SU-DHL-6 (cell line): Measurements from ENCODE around the gene UPB1.

Experiments
- H2AFZ ChIP-seq: fragments of 200-600 bp; sonication (generic); 2 replicates; pipeline ENCODE4 v1.6.1; 2014; ENCODE audit warnings: low read depth, mild to moderate bottlenecking, moderate library complexity, mixed read lengths, antibody characterized with exemption, low read length; ENCODE audit not compliant: severe bottlenecking
- H3F3A ChIP-seq: fragments of 200-600 bp; shearing (Covaris generic); 2 replicates; pipeline ENCODE4 v1.6.0; 2016; ENCODE audit warnings: antibody characterized with exemption, mild to moderate bottlenecking; ENCODE audit not compliant: insufficient read depth
- H3K27ac ChIP-seq: fragments of 200-600 bp; sonication (generic); 2 replicates; pipeline ENCODE4 v1.5.1; 2016; ENCODE audit warnings: low read depth, mild to moderate bottlenecking, low read length, moderate library complexity, mixed read lengths
- H3K27me3 ChIP-seq: fragments of 200-600 bp; sonication (generic), shearing (Covaris generic); 2 replicates; pipeline ENCODE4 v1.6.0; 2014; ENCODE audit warnings: mild to moderate bottlenecking, low read length
- H3K36me3 ChIP-seq: fragments of 200-600 bp; sonication (generic); 2 replicates; pipeline ENCODE4 v1.6.1; 2014; ENCODE audit warnings: mild to moderate bottlenecking, low read length, mixed read lengths
- H3K4me2 ChIP-seq: fragments of 300-600, 200-600 bp; shearing (Covaris generic), sonication (generic); 2 replicates; pipeline ENCODE4 v1.6.0; 2014; ENCODE audit warnings: low read length, low read depth, mild to moderate bottlenecking; ENCODE audit not compliant: poor library complexity, severe bottlenecking
- H3K4me3 ChIP-seq: fragments of 200-600 bp; sonication (generic); 2 replicates; pipeline ENCODE4 v1.5.1; 2014; ENCODE audit warnings: antibody characterized with exemption, low read length, mild to moderate bottlenecking, mixed read lengths; ENCODE audit not compliant: insufficient read depth, poor library complexity, severe bottlenecking
- H3K79me2 ChIP-seq: fragments of 200-600 bp; sonication (generic); 2 replicates; pipeline ENCODE4 v1.6.1; 2014; ENCODE audit warnings: mild to moderate bottlenecking, low read length, moderate library complexity; ENCODE audit not compliant: insufficient read depth
- H3K9ac ChIP-seq: fragments of 200-600 bp; sonication (generic); 2 replicates; pipeline ENCODE4 v1.7.0; 2014; ENCODE audit warnings: mild to moderate bottlenecking, low read length
- H3K9me2 ChIP-seq: fragments of 200-600 bp; sonication (generic); replicated peaks from 2 replicates; pipeline ENCODE4 v1.6.1; 2014; ENCODE audit warnings: low read length; ENCODE audit not compliant: insufficient read depth
- H3K9me3 ChIP-seq: fragments of 200-600 bp; sonication (generic); 2 replicates; pipeline ENCODE4 v1.6.1; 2014; ENCODE audit warnings: low read length, mixed read lengths; ENCODE audit not compliant: insufficient read depth
- H4K20me1 ChIP-seq: fragments of 200-600 bp; sonication (generic); 2 replicates; pipeline ENCODE4 v1.6.1; 2014; ENCODE audit warnings: low read depth, mild to moderate bottlenecking, antibody characterized with exemption, low read length, moderate library complexity, mixed read lengths
- CTCF ChIP-seq: fragments of 200-600 bp; sonication (generic); IDR thresholded peaks from one replicate; pipeline ENCODE4 v1.5.1; 2017; ENCODE audit warnings: antibody characterized with exemption, mild to moderate bottlenecking, low read length, moderate library complexity; ENCODE audit not compliant: insufficient read depth, poor library complexity, severe bottlenecking
- EZH2phosphoT487 ChIP-seq: fragments of 200-600 bp; sonication (generic), shearing (Covaris generic); conservative IDR thresholded peaks from 2 replicates; pipeline ENCODE4 v1.6.1; 2018; ENCODE audit warnings: mild to moderate bottlenecking, antibody characterized with exemption, low read length, moderate library complexity, mixed read lengths

The UPB1 gene

DNA sequence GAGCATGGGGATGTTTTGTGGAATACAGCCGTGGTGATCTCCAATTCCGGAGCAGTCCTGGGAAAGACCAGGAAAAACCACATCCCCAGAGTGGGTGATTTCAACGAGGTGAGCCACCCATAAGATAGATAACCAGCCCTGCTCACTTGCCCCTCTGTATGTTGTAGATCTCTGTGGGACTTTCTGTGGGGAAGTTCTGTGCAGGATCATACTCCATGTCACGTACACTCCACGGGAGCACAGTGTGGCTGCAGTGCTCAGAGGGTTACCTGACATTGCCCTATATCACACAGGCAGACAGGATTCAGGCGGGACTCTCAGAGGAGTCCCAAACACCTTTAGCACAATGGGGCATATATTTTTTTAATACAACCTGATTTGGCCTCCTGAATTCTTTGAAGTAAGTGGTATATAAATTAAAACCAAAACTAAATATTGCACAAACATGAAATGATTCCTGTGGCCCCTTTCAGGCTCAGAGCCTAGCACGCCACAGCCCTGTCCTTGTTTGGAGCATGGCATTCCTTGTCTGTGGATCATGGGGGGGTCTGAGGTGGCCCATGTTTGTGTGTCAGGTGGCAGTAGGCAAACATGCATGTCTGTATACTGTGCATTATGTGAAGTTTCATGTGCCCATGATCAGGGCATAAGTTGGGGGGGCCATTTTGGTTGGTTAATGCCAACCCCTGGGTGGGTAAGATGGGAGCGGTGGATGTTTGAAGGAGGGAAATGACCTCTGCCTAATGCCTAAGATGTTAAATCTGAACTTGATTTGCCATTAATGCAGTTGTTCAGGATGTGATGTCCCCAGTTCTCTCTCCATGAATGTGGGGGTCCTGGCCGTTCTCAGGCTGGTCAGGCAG is 18.5 kb downstream of the UPB1 start:
- Histone ChIP-seq H3K79me2 (no peaks in the 10 kb centered on the region), H3K27ac (no peak overlapping the region), H3F3A (no peaks in the 10 kb centered on the region), H3K9me3 (no peaks in the 10 kb centered on the region), H3K9me2 (no peaks in the 10 kb centered on the region), H3K36me3 (no peaks in the 10 kb centered on the region), H3K4me2 (no peak overlapping the region), H2AFZ (no peak overlapping the region), H3K4me3 (no peak overlapping the region), H3K9ac (no peak overlapping the region), H4K20me1 (no peaks in the 10 kb centered on the region), H3K27me3 (no peaks in the 10 kb centered on the region)
- no peak for TF ChIP-seq CTCF
- TF ChIP-seq EZH2phosphoT487: no peak

GRCh38 chr22:24514241-24515026 is 19.3 kb downstream of the UPB1 start:
- Histone ChIP-seq H3K27me3 (no peaks in the 10 kb centered on the region), H3K9me2 (no peaks in the 10 kb centered on the region), H3K4me2 (no peak overlapping the region), H3F3A (no peaks in the 10 kb centered on the region), H2AFZ (no peak overlapping the region), H3K79me2 (no peaks in the 10 kb centered on the region), H3K36me3 (no peaks in the 10 kb centered on the region), H3K9ac (no peak overlapping the region), H3K9me3 (no peaks in the 10 kb centered on the region), H4K20me1 (no peaks in the 10 kb centered on the region), H3K4me3 (no peak overlapping the region), H3K27ac (no peak overlapping the region)
- no peak for TF ChIP-seq CTCF
- no peak for TF ChIP-seq EZH2phosphoT487

DNA sequence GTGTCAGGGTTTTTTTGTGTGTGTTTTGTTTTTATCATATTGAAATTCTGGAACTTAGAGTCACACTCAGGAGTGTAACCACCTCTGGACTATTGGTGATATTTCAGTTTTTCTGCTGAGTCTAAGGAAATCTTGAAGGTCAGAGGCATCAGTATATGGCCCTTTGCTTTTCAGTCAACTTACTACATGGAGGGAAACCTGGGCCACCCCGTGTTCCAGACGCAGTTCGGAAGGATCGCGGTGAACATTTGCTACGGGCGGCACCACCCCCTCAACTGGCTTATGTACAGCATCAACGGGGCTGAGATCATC is 19.9 kb downstream of the UPB1 start:
- no peaks in the 10 kb centered on the region for H3K36me3 ChIP-seq
- no peak overlapping the region for H3K27ac ChIP-seq
- no peaks in the 10 kb centered on the region for H3K9me3 ChIP-seq
- no peaks in the 10 kb centered on the region for H3K27me3 ChIP-seq
- H3K4me3 ChIP-seq: no peak overlapping the region
- no peaks in the 10 kb centered on the region for H4K20me1 ChIP-seq
- H3K79me2 ChIP-seq: no peaks in the 10 kb centered on the region
- H3F3A ChIP-seq: no peaks in the 10 kb centered on the region
- H2AFZ ChIP-seq: no peak overlapping the region
- no peak for TF ChIP-seq EZH2phosphoT487
- no peaks in the 10 kb centered on the region for H3K9me2 ChIP-seq
- no peak overlapping the region for H3K9ac ChIP-seq
- H3K4me2 ChIP-seq: no peak overlapping the region

DNA sequence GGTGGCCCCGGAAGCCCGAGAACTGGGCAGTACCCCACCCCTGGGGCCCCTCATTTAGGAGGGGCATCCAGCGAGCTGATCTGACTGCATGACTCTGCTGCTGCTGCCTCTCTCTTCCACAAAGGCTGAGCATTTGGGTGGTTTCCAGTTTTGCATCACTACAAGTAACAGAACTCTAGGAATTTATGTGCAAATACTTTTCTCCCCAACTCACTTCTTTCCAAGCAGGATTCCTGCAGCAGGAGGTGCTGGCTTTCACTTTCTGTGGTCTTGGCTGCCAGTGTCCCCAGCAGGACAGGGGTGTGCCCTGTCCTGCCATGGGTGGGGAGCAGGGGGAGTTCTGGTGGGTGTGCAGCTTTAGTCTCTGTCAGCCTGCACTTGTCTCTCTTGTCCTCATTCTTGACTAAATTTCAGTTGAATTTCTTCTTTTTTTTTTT is 21.2 kb downstream of the UPB1 start:
- H3K9ac ChIP-seq: no peak overlapping the region
- H3K9me2 ChIP-seq: no peaks in the 10 kb centered on the region
- H3K4me3 ChIP-seq: no peak overlapping the region
- no peak overlapping the region for H3K4me2 ChIP-seq
- no peaks in the 10 kb centered on the region for H3K79me2 ChIP-seq
- H4K20me1 ChIP-seq: no peaks in the 10 kb centered on the region
- H2AFZ ChIP-seq: no peak overlapping the region
- H3K9me3 ChIP-seq: no peaks in the 10 kb centered on the region
- no peak for TF ChIP-seq EZH2phosphoT487
- TF ChIP-seq CTCF: no peak
- H3F3A ChIP-seq: no peaks in the 10 kb centered on the region
- H3K27me3 ChIP-seq: no peaks in the 10 kb centered on the region
- no peaks in the 10 kb centered on the region for H3K36me3 ChIP-seq
- H3K27ac ChIP-seq: no peak overlapping the region
